HG03060 (cell line): ENCODE measurements around the gene OGDHL.
"Not testable (repeated sequence)": the region's sequence is repeated elsewhere in the genome, so short reads cannot be mapped to it uniquely, and the experiment has no call there.

Experiments used
- ATAC-seq: cut with Tn5 transposase; IDR thresholded peaks from one replicate; pipeline ENCODE4 v1.9.1; 2021; ENCODE audit warnings: low read depth, moderate number of reproducible peaks; ENCODE audit not compliant: unreplicated experiment

The OGDHL gene

DNA sequence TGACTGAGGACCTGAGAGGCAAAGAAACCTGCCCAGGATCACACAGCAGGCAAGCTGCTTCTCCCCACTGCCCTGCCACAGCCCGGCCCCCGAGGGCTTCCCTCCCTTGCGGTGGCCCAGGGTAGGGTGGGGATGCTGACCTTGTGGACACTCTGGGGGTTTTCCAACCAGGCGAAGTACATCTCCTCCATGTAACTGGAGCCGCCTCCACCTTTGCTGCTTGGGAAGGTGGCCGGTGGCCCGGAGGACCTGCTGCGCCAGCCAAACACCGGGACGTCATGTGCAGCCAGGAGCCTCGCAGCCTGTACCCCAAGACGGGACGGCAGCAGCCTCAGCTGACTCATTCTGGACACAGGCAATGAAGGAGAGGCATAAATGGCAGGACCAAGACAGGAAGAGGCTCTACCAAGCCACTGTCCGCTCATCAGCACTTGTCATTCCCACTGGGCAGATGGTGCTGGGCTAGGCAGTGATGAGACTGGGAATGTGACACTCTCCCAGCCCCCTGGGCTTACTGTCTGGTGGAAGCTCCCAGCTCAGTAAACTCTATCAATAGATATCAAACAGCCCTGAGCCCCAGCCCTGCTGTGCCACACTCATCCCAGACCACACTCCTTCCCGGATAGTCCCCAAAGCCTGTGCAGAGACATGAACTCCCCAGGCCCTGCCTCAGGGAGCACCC, 3.7 kb downstream of the OGDHL start:
- no peak for ATAC-seq

DNA sequence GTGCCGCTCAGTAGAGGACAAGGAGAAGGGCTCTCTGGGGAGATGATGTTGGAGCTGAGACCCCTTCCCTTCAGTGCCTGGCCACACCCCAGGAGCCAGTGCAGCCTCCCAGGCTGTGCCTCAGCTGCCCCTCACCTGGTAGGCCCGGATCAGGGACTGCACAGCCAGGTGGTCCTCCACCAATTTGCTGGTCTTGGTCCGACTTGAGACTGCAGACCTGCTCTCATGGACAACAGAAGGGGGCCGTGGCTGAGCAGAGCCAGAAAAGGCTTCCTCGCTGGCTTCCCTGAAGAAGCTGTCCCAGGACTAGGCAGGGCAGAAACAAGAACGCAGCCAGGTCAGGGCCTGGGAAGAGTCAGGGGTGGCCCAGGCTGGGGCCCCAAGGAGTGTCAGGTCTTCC, 5.5 kb downstream of the OGDHL start:
- ATAC-seq = no peak

DNA sequence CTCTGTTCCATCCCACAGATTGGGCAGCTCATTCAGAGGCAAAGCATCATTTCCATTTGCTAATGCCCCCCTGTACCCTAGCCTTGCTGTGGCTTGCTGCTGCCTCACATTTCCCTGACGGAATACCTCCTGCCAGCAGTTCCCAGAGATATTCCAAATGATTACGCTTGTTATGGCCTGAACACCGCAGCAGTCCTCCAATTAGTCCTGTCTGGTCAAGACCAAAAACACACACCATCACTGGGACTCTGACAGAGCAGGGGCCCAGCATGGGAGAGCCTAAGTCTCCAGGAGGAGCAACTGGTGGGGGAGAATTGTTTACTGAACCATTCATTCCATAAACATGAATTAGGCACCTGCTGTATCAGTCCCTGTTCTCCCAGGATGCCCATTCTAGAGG, 6.1 kb downstream of the OGDHL start:
- ATAC-seq = no peak

DNA sequence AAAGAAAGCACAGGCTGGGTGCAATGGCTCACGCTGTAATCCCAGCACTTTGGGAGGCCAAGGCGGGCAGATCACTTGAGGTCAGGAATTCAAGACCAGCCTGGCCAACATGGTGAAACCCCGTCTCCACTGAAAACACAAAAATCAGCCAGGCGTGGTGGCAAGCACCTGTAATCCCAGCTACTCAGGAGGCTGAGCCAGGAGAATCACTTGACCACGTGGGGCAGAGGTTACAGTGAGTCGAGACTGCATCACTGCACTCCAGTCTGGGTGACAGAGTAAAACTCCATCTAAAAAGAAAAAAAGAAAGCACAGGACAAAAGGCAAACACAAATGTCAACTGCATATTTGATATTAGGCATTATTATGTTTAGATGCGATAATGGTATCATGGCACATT, 7.2 kb downstream of the OGDHL start:
- not testable (repeated sequence) for ATAC-seq

GRCh38 chr10:49752584-49752983, 9.5 kb downstream of the OGDHL start:
- ATAC-seq = no peak

DNA sequence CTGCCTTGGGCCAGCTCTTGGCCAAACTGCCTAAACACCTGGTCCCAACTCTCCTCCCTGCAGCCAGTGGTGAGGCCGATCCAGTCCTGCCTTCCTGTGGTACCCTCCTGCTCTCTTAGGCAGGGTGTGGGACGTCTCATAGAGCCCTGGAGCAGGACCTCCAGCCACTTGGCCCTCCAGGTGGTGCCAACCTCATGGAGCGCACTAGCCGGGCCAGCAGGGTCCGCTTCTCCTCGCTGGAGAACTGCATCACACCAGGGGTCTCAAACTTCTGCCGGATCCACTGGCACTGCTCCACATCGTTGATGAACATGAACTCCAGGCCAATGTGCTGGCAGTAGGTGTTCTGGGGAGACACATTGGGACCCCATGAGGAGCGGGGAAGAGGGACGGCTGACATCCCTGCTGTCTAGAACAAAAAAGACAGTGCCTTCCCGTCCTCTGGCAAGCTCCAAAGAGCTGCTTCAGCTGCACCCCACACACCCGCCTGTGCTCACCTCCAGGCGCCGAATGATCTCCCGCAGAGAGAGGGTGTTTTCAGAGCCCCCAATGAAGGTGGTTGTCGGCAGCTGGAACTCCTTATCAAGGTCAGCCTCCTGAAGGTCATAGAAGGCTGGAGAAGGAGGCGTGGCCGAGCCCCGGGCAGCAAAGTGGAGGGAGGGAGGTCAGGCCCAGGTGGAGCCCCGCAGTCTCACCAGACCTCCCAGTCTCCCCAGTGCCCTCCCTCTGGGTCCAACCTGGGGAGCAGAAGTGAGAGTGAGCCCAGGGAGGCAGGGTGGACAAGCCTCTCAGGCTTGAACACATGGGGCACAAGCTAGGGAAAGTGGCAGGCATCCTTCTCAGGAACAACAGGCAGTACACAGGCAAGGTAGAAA, 10.2 kb downstream of the OGDHL start:
- ATAC-seq = no peak

GRCh38 chr10:49751216-49751615, 10.9 kb downstream of the OGDHL start:
- ATAC-seq = no peak

DNA sequence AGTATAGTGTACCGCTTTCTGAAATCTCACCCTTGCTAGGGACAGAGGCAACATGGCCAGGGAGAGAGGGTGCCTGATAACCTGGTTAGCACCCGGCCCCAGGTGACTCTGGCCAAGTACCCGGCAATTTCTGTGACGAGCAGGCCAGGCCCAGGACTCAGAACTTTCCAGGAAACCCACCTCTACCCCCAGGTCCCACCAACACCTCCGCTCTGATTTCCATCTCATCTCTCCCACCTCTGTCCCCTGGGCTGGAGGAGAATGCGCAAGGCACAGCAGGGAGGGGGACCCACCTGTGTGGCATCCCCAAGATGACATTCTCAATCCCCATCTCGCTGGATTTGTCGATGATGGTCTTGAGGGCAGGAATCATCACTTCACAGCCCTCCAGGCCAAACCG, 11.6 kb downstream of the OGDHL start:
- ATAC-seq = no peak

DNA sequence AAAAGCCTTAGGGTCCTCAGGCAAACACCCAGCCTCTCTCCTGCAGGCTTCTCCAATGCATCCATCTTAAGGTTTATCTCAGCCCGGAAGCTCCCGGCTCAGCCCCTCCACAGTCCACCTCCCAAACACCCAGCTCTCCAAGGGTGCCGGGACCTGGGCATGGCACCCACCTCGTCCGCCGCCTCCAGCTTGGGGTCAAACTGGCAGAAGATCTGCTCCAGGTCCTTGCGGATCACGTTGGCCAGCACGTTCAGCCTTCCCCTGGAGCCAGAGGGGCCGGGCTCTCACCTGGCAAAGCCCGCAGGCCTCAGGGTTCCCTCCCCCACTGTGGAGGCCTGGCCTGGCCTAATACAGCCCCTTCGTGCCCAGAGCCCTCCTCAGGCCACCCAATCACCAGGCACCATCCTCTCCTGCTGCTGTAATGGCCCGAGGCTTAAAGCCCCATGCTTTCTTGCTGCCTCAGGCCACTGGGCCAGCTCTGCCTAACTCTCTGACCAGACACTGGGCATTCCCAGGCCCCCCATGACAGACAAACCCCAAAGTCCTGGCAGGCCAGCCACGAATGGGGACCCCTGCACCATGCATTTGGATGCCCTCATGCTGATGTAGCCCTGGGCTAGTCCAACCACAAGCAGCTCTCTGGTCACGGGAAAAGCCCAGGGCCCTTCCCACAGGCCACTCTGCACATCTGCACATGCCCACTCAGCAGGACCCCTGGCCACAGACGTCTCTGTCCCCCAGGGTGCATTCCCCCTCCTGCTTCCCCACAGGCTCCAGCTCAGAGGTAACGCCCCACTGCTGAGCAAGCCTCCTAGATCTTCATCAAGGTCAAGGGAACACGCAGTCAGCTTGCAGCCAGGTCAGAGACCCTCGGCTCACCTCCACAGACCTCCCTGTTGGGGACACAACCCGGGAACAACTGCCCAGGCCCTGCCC, 12.3 kb downstream of the OGDHL start:
- ATAC-seq = no peak

GRCh38 chr10:49749144-49749543, 13.0 kb downstream of the OGDHL start:
- ATAC-seq = no peak

- ATAC-seq = no peak
Observed at GRCh38 chr10:49748006-49748405, 14.1 kb downstream of the OGDHL start.

GRCh38 chr10:49747303-49747646, 14.8 kb downstream of the OGDHL start:
- no peak for ATAC-seq

GRCh38 chr10:49746626-49747302, 15.4 kb downstream of the OGDHL start:
- ATAC-seq = no peak

DNA sequence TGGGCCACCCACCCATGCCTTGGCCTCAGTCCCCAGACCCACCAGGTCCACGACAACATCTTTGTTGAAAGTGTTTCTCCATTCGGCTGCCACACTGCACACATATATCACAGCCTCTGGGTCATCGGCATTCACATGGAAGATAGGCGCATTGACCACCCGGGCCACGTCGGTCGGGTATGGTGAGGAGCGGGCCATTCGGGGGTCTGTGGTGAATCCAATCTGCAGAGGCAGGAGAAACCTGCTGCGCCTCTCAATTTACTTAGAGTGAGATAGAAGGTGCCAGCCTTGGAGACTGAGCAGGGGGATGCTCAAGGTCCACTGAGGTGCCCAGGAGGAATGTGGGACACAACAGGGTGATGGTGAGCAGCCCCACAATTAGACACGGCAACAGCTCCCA, 16.4 kb downstream of the OGDHL start:
- no peak for ATAC-seq

DNA sequence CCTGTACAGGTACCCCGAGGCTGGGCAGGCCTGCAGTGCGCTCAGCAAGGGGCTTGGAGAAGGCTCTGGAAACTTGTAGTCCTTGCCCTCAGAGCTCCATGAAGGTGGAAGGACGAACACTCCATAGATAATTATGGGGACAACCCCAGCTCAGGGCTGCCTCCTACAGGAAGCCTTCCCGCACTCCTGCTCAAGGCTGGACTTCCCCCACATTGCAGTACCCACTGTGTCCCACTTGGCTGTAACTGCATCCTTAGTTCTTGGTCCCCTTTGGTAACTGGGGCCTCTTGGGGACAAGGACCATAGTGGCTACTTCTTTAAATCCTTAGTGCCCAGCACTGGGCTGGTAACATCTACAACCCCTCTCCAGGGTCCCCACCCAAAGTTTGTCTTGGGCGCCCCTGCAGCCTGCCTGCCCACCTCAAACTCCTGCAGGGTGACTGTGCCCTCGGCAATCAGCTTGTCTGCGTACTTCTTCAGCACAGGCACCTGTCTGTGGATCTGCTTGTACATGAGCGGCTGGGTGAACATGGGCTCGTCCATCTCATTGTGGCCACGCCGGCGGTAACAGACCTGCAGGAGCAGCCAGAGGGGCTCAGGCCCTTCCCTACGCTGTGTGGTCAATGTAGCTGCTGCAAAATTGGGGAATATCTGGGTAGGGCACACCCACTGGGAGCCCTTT, 17.1 kb downstream of the OGDHL start:
- ATAC-seq = no peak

GRCh38 chr10:49744091-49744685, 17.9 kb downstream of the OGDHL start:
- ATAC-seq = no peak

DNA sequence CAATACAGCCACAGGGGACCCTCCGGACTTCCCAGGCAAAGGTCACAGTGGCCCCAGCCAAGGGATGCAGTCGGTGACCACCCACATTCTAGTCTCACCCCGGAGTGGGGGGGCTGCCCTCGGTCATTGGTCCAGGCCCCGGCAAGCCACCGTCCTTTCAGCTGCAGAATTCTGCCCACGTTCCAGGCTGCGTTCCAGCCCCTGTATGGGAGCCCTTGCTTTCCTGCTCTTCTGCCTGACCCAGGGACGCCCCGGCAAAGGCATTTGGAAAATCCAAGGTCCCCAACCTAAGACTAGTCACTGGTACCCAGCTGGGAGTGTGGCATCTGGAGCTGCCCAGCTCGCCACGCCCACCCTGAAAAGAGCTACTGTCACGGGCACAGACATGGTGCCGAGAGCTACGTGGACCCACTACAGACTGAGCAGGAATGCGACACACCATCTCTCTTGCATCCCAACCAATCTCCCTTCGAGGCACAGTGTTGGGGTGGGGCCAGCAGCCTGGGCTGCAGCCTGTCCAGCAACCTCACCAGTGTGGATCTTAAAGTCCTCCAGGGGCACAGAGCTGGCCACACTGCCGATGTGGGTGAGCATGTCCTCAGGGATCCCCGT, 18.6 kb downstream of the OGDHL start:
- no peak for ATAC-seq

- ATAC-seq = no peak
Observed at GRCh38 chr10:49742683-49743463, 19.2 kb downstream of the OGDHL start.
